Stimulated activated memory B cell treated with anti-CD40 and anti-IgM and Interleukin-4, amounts not matched to agents 10 μg/mL and 1 μg/mL and 100 μg/mL, for 72 hours (primary cell): ENCODE measurements around the gene ACSL4.
"Not testable (repeated sequence)": the region's sequence is repeated elsewhere in the genome, so short reads cannot be mapped to it uniquely, and the experiment has no call there.

Experiments used
- ATAC-seq: fragments of 150-1000 bp; cut with Tn5 transposase; 2 replicates; pipeline ENCODE4 v1.10.0; 2021
- H3K27ac Mint-ChIP-seq: one replicate; pipeline ENCODE4 v1.8.0; 2022; ENCODE audit warnings: mild to moderate bottlenecking, mixed read lengths
- H3K27me3 Mint-ChIP-seq: one replicate; pipeline ENCODE4 v1.8.0; 2022; ENCODE audit warnings: mixed read lengths
- H3K36me3 Mint-ChIP-seq: one replicate; pipeline ENCODE4 v1.8.0; 2022; ENCODE audit warnings: mixed read lengths
- H3K4me1 Mint-ChIP-seq: one replicate; pipeline ENCODE4 v1.8.0; 2022; ENCODE audit warnings: mixed read lengths
- H3K4me3 Mint-ChIP-seq: one replicate; pipeline ENCODE4 v1.8.0; 2022; ENCODE audit warnings: mild to moderate bottlenecking, moderate library complexity, mixed read lengths
- H3K9me3 Mint-ChIP-seq: one replicate; pipeline ENCODE4 v1.8.0; 2022; ENCODE audit warnings: mixed read lengths

Gene ACSL4

GRCh38 chrX:109658391-109658790 lies 74.7 kb downstream of the ACSL4 start:
- Mint-ChIP-seq H3K9me3 (peaks cover 8% of the 10 kb centered on the region), H3K27me3 (no peaks in the 10 kb centered on the region), H3K27ac (no peak overlapping the region), H3K36me3 (peaks cover 60% of the 10 kb centered on the region), H3K4me1 (no peaks in the 10 kb centered on the region), H3K4me3 (no peak overlapping the region)
- ATAC-seq: no peak

- peaks cover 54% of the 10 kb centered on the region for H3K36me3 Mint-ChIP-seq
- not testable (repeated sequence) for H3K27ac Mint-ChIP-seq, H3K9me3 Mint-ChIP-seq, H3K4me3 Mint-ChIP-seq, ATAC-seq, H3K4me1 Mint-ChIP-seq, H3K27me3 Mint-ChIP-seq
Observed at GRCh38 chrX:109657364-109657763, 75.7 kb downstream of the ACSL4 start.

GRCh38 chrX:109656774-109657173 lies 76.3 kb downstream of the ACSL4 start:
- no peak overlapping the region for H3K27ac Mint-ChIP-seq
- H3K9me3 Mint-ChIP-seq: peaks cover 8% of the 10 kb centered on the region
- no peaks in the 10 kb centered on the region for H3K4me1 Mint-ChIP-seq
- peaks cover 54% of the 10 kb centered on the region for H3K36me3 Mint-ChIP-seq
- H3K4me3 Mint-ChIP-seq: no peak overlapping the region
- no peak for ATAC-seq
- H3K27me3 Mint-ChIP-seq: no peaks in the 10 kb centered on the region

- ATAC-seq: no peak
- H3K27me3 Mint-ChIP-seq: no peaks in the 10 kb centered on the region
- H3K27ac Mint-ChIP-seq: no peak overlapping the region
- no peak overlapping the region for H3K4me3 Mint-ChIP-seq
- H3K4me1 Mint-ChIP-seq: no peaks in the 10 kb centered on the region
- peaks cover 51% of the 10 kb centered on the region for H3K36me3 Mint-ChIP-seq
- peaks cover 8% of the 10 kb centered on the region for H3K9me3 Mint-ChIP-seq
Observed at GRCh38 chrX:109655502-109656201, 77.4 kb downstream of the ACSL4 start.

- no peak for ATAC-seq
- H3K4me3 Mint-ChIP-seq: no peak overlapping the region
- H3K27me3 Mint-ChIP-seq: no peaks in the 10 kb centered on the region
- peaks cover 41% of the 10 kb centered on the region for H3K36me3 Mint-ChIP-seq
- no peak overlapping the region for H3K27ac Mint-ChIP-seq
- H3K4me1 Mint-ChIP-seq: no peaks in the 10 kb centered on the region
- H3K9me3 Mint-ChIP-seq: peaks cover 8% of the 10 kb centered on the region
Observed at GRCh38 chrX:109654516-109655109, 78.4 kb downstream of the ACSL4 start.

- peaks cover 13% of the 10 kb centered on the region for H3K36me3 Mint-ChIP-seq
- not testable (repeated sequence) for H3K4me1 Mint-ChIP-seq, ATAC-seq, H3K4me3 Mint-ChIP-seq, H3K9me3 Mint-ChIP-seq, H3K27ac Mint-ChIP-seq, H3K27me3 Mint-ChIP-seq
Observed at GRCh38 chrX:109644671-109645070, 88.4 kb downstream of the ACSL4 start.

- no peaks in the 10 kb centered on the region for H3K9me3 Mint-ChIP-seq
- no peaks in the 10 kb centered on the region for H3K27me3 Mint-ChIP-seq
- no peaks in the 10 kb centered on the region for H3K4me1 Mint-ChIP-seq
- H3K27ac Mint-ChIP-seq: no peak overlapping the region
- no peak overlapping the region for H3K4me3 Mint-ChIP-seq
- ATAC-seq: no peak
- peaks cover 17% of the 10 kb centered on the region for H3K36me3 Mint-ChIP-seq
Observed at GRCh38 chrX:109643687-109644086, 89.4 kb downstream of the ACSL4 start.

- Mint-ChIP-seq H3K4me1 (no peaks in the 10 kb centered on the region), H3K27ac (no peak overlapping the region), H3K9me3 (no peaks in the 10 kb centered on the region), H3K4me3 (no peak overlapping the region), H3K27me3 (no peaks in the 10 kb centered on the region), H3K36me3 (peaks cover 11% of the 10 kb centered on the region)
- no peak for ATAC-seq
Observed at GRCh38 chrX:109638158-109638557, 94.9 kb downstream of the ACSL4 start.

GRCh38 chrX:109637477-109637876 lies 95.6 kb downstream of the ACSL4 start:
- not testable (repeated sequence) for H3K27me3 Mint-ChIP-seq, ATAC-seq, H3K27ac Mint-ChIP-seq, H3K4me3 Mint-ChIP-seq, H3K4me1 Mint-ChIP-seq, H3K9me3 Mint-ChIP-seq
- H3K36me3 Mint-ChIP-seq: peaks cover 11% of the 10 kb centered on the region

- Mint-ChIP-seq H3K27me3 (no peaks in the 10 kb centered on the region), H3K4me1 (no peaks in the 10 kb centered on the region), H3K4me3 (no peak overlapping the region), H3K27ac (no peak overlapping the region), H3K36me3 (peaks cover 11% of the 10 kb centered on the region), H3K9me3 (no peaks in the 10 kb centered on the region)
- ATAC-seq: no peak
Observed at GRCh38 chrX:109635146-109635545, 97.9 kb downstream of the ACSL4 start.

- Mint-ChIP-seq H3K36me3 (peaks cover 9% of the 10 kb centered on the region), H3K27ac (no peak overlapping the region), H3K4me1 (no peaks in the 10 kb centered on the region), H3K9me3 (no peaks in the 10 kb centered on the region), H3K27me3 (no peaks in the 10 kb centered on the region), H3K4me3 (no peak overlapping the region)
- ATAC-seq: no peak
Observed at GRCh38 chrX:109632906-109633504, 100.1 kb downstream of the ACSL4 start.

- H3K27ac Mint-ChIP-seq: no peak overlapping the region
- no peaks in the 10 kb centered on the region for H3K27me3 Mint-ChIP-seq
- peaks cover 16% of the 10 kb centered on the region for H3K36me3 Mint-ChIP-seq
- ATAC-seq: no peak
- H3K4me1 Mint-ChIP-seq: peaks cover 7% of the 10 kb centered on the region
- no peaks in the 10 kb centered on the region for H3K9me3 Mint-ChIP-seq
- H3K4me3 Mint-ChIP-seq: no peak overlapping the region
Observed at GRCh38 chrX:109629310-109629709, 103.7 kb downstream of the ACSL4 start.

- Mint-ChIP-seq H3K4me1 (peaks cover 7% of the 10 kb centered on the region), H3K4me3 (no peak overlapping the region), H3K36me3 (peaks cover 26% of the 10 kb centered on the region), H3K9me3 (no peaks in the 10 kb centered on the region), H3K27ac (no peak overlapping the region), H3K27me3 (no peaks in the 10 kb centered on the region)
- no peak for ATAC-seq
Observed at GRCh38 chrX:109626637-109627036, 106.4 kb downstream of the ACSL4 start.

GRCh38 chrX:109624641-109625616 lies 108.1 kb downstream of the ACSL4 start, which contains the start of gene KCNE5:
TSS of gene KCNE5 (minus strand) at chrX:109625172. CDS start at chrX:109625020, 152 bp downstream.
- Mint-ChIP-seq H3K36me3 (peaks cover 24% of the 10 kb centered on the region), H3K4me3 (no peak within 1 kb of the TSS), H3K4me1 (peaks cover 7% of the 10 kb centered on the region), H3K27ac (no peak within 1 kb of the TSS), H3K27me3 (no peaks in the 10 kb centered on the region), H3K9me3 (no peaks in the 10 kb centered on the region)
- no peak for ATAC-seq

GRCh38 chrX:109623997-109624396 lies 109.1 kb downstream of the ACSL4 start:
- H3K27me3 Mint-ChIP-seq: no peaks in the 10 kb centered on the region
- H3K4me3 Mint-ChIP-seq: no peak overlapping the region
- H3K36me3 Mint-ChIP-seq: peaks cover 18% of the 10 kb centered on the region
- no peaks in the 10 kb centered on the region for H3K9me3 Mint-ChIP-seq
- H3K4me1 Mint-ChIP-seq: peaks cover 7% of the 10 kb centered on the region
- ATAC-seq: no peak
- no peak overlapping the region for H3K27ac Mint-ChIP-seq
